GM03348 (cell line): Measurements from ENCODE around the gene EPHA6.

Source experiments
- DNase-seq: peaks from one replicate; pipeline ENCODE4 v3.0.0; 2012; ENCODE audit warnings: low spot score

EPHA6 gene

DNA sequence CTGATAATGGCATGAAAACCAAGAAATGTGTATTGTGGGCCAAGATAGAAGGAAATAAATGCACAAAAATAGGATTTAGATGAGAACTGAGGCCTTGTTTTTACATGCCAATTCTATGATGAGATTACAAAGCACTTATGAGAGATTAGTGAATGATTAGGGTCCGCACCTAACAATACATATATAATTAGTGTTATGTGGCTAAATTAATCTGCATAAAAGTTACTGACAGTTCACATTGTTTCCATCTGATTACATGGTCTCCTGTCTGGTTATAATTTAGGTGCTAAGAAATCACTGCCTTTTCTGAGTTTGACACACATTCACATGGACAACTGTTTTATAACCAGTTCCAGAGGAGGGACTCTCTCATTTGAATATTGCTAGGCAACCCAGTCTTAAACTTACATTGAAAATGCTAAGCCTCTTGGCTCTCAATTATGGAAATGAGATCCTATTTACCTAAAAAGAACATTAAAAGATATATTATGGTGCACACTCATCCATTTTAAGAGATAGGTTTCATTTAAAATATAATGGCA, 833.1 kb downstream of the EPHA6 start:
- no peak for DNase-seq

DNA sequence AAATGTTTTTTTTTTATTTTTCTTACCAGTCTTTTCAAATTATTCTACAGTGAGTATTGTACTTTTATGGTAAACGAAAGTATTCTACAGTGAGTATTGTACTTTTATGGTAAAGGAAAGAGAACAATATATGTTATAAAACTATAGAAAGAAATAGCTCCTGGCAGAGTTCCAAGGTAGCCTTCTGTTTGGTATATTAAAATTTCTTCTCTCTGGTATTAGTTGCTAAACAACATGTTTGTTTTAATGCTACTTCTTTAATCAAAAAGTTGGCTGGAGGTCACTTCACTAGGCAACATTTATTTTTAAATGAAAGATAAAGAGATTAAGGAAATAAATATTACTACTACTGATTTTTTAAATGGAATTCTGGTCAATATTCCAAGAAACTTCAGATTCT, 841.6 kb downstream of the EPHA6 start:
- DNase-seq, result no peak

GRCh38 chr3:97656638-97657037, 842.2 kb downstream of the EPHA6 start:
- no peak for DNase-seq

GRCh38 chr3:97658668-97659285, 844.4 kb downstream of the EPHA6 start:
- peak; percentile 16 for DNase-seq

GRCh38 chr3:97662264-97662663, 847.9 kb downstream of the EPHA6 start:
- DNase-seq, result no peak

DNA sequence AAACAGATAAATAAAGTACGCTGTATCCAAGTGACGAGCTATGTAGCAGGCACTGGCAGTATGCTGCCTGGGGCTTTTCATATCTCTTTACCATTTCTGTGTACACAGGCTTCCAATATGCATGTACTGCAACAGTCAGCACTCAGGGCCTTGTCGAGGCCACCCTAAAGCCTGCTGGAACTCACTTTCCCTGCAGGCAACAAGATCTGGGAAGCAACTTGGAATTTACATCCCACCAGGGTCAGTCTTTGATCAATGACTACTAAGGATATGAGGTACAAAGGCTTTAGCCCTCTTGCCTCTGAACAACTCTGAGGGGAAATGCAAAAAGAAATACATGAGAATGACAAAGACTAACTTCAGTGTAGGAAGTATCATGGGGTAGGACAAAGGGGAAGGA, 848.4 kb downstream of the EPHA6 start:
- no peak for DNase-seq

DNA sequence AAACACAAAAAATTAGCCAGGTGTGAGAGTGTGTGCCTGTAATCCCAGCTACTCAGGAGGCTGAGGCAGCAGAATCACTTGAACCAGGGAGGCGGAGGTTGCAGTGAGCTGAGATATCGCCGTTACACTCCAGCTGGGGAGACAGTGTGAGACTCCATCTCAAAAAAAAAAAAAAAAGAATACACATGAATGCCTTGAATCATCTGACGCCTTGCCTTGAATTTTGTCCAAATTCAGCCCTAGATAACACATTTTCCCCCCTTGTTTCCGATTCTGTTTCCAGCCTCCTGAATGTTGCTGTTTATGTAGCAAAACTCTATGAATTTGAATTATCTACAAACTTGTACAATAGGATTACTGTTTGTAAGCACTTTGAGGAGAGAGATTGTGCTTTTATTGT, 851.5 kb downstream of the EPHA6 start:
- no peak for DNase-seq

DNA sequence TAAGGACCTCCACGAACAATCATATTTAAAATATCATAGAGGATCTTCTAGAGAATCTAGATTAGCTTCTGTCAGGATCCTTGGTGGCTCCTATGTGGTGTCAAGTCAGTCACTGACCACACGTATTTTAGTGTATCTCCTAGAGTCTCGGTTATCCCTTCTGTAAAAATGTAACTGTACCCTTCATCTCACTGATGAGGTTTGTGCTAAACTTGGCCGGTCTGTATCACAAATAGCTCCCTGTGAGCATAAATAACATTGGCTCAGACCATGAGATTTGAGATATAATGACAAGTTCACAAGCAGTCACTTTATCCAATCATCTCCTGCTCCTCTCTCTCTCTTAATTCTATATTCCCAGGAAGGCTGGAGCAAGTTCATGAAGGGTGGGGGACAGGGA, 856.6 kb downstream of the EPHA6 start:
- DNase-seq, result no peak

DNA sequence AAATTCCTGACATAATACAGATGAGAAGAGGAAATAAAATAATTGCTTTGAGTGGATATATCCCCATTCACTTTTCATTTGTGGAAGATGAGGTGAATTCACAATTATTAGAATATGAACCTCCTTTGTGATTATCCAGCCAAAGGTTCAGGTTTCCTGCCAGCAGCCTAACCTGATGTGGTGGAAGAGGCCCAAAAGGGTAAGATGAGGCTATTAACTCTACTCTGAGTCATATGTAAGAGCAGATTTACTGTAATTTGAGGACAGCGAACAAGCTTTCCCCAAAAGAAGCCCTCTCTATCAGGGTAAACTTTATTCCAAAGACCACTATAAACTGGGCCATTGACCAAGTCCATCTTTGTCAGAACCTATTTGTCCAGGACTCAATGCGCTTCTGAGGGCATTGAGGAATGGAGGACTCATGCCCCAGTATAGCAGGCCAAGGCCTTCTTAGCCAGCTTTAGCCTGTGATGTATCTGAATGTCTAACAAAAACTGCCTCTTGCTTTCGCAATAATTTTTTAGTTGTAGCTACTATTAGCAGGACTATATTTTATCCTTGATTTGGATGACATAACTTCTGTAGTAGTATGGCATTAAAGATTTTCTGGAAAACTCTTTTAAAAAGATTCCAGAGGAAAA, 859.1 kb downstream of the EPHA6 start:
- no peak for DNase-seq

- DNase-seq, result no peak
Observed at GRCh38 chr3:97674461-97674860, 860.1 kb downstream of the EPHA6 start.

DNA sequence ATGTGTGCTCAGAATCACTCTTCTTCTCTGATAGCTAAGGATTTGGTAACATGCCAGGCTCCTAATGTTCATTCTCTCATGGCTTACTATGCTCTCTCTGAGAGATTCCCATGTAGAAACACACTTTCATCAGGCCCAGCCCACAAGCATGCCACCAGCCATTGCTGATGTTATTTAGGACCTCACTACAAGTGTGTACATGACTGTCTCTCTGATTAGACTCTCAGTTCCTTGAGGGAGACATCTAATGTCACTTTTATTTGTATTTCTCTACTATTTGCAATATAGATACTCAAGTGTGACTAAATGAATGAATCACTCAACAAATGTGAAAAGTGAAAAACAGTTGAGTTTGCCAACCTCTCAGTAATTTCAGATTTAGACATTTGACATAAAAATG, 865.8 kb downstream of the EPHA6 start:
- no peak for DNase-seq

DNA sequence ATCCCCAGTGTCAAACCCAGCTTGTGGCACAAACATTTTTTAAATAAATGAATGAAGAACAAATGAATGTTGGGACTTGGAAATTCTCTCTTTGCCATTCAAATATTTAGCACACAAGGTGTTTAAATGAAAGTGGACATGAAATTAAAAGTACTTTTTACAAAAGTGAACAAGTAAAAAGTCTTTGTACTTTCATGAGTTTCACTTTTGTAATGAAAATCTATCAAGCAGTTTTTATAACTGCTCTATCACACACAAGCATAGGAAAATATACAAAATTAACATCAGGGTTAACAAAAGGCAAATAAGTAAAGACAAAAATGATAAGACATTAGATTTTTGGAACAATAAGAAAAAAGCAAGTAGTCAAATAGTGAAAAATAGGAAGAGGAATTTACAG, 866.3 kb downstream of the EPHA6 start:
- DNase-seq, result no peak

- no peak for DNase-seq
Observed at GRCh38 chr3:97684490-97684889, 870.1 kb downstream of the EPHA6 start.

DNA sequence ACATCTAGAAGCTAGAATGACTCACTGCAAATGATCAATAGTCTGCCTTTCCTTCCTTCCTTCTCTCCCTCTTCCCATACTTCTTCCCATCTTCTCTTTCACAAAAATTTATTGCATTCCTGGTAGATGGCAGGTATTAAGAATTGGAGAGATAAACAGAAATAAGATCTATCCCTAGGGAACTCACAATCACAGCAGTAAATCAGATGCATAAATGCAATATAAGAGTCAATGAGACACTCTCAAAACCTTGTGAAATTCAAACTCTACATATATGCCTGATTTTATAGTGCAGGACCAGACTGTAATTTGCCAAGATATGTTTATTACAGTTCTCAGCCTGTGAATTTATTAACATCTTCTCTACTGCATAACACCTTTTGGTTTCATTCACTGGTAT, 871.9 kb downstream of the EPHA6 start:
- no peak for DNase-seq

DNA sequence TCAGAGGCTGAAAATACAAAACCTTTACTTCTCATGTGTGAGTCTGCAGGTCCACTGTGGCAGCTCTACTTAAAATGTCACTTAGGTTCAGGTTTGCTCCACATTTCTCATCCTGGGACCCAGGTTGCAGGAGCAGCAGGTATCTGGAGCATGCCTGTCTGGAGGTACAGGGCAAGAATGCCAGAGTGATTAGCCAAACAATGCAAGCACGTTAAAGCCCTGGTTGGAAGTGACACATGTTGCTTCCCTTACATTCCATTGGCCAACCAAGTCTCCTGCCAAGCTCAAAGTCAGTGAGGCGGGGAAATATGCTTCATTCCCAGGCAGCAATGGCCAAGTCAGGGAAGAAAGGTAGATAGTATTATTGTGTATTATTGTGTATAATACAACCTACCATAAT, 873.3 kb downstream of the EPHA6 start:
- DNase-seq, result no peak

GRCh38 chr3:97689111-97689510, 874.7 kb downstream of the EPHA6 start:
- DNase-seq, result no peak

GRCh38 chr3:97689962-97690361, 875.6 kb downstream of the EPHA6 start:
- DNase-seq, result no peak

DNA sequence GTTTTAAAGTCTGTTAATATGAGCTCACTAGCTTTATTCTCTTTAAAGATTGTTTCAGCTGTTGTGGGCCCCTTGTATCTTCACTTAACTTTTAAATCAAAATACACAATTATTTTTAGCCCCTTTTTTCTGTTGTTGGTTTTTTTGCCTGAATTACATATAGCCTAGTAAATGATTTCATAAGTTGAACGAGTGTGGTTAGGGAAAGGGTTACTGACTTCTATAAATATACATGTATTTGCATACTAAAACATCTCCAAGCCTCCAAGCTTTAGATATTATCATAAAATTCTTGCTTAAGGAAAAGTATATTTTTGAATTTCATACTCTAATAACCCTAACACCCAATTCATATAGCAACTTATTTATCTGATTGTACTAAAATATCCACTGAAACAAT, 877.0 kb downstream of the EPHA6 start:
- DNase-seq, result no peak

DNA sequence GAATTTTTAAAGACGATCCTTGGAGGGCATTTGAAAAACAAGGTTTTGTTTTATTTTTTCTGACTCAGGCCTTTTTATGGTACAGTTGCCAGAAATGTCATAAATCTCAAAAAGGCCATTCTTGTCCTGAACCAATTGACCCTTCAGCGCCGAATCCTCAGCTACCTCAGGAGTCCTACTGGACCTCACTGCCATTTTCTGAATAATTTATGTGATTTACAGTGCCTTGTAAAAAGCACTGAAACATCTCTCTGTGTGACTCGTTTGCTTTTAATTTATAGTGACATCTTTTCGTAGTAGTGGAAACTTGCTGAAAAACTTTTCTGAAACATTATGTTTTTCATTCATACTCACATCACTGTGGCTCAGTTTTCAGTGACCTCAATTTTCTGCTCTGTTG, 878.0 kb downstream of the EPHA6 start:
- DNase-seq, result no peak

- DNase-seq, result no peak
Observed at GRCh38 chr3:97692831-97693230, 878.4 kb downstream of the EPHA6 start.

DNA sequence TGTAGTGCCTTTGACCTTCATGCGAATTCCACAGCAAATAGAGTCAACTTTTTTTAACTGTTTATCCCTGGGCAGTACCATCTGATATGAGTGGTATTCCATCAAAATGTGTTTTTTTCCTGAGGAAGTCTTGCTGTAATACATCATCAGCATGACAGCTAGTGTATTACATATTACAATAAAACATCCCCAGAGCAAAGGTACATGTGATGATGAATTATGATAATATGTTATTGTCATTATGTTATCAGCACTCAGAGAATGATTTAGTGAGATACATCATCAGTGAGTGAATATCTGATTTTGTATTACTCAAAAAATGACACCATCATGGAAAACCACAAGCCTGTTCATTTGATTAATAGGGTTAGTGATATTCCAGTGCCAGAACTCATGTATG, 880.5 kb downstream of the EPHA6 start:
- DNase-seq, result no peak

DNA sequence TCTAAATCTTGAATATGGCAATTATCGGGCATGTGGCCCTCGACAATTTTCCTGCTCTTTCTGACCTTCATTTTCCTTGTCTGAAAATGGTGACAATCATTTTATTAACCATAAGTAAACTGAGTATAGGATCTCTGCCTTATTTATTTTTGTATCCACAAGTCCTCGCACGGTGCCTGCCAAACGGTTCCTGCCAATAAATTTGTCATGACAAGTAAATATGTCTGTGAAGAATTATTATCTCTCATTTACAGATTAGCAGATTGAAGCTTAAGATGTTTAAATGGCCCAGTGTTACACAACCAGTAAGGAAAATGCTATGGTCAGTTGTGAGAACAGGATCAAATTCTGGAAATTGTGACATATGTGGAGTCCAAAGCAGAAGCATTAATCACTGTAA, 884.3 kb downstream of the EPHA6 start:
- no peak for DNase-seq

- no peak for DNase-seq
Observed at GRCh38 chr3:97699889-97700288, 885.5 kb downstream of the EPHA6 start.

DNA sequence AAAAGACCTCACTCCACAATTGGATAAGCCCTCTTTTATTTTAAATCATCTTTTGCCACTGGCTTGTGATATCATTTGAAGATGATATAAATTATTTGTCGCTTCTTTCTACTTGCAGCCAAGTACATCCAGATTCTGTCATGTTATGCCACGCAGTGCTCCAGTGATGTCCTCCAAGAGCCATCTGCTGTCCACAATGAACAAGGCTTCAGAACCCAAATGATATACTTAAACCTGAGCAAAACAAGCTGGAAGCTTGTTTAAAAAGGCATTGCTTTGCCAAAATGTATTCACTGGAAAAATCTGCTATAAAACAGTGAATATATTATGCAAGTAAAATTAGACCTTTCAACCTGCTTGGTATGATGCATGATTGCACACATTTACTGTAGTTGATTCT, 891.4 kb downstream of the EPHA6 start:
- DNase-seq, result no peak
